K562 (cell line): ENCODE results near the gene RHOC. TPM values are rescaled to one million over a fixed set of nuclear protein-coding genes. Genes with fewer than 3 reads are reported as not detected.

Experiments used
- BRF2 ChIP-seq: IDR thresholded peaks from 3 replicates; pipeline ENCODE4 v1.6.1; 2011; ENCODE audit warnings: borderline replicate concordance, mild to moderate bottlenecking; ENCODE audit not compliant: insufficient read length, insufficient read depth
- EP400 ChIP-seq: fragments of 450-650 bp; IDR thresholded peaks from 2 replicates; pipeline ENCODE4 v1.6.1; 2017; ENCODE audit warnings: antibody characterized with exemption, mild to moderate bottlenecking, moderate library complexity
- ESRRB ChIP-seq: fragments of 250-450 bp; sonication (Bioruptor Pico); IDR thresholded peaks from 2 replicates; pipeline ENCODE4 v1.5.0; 2020; ENCODE audit warnings: mild to moderate bottlenecking, moderate library complexity, borderline replicate concordance
- FUS ChIP-seq: fragments of 200-400 bp; formaldehyde crosslinking; optimal IDR thresholded peaks from 2 replicates; pipeline ENCODE3; 2017; ENCODE audit warnings: low read depth, low read length
- GTF2F1 ChIP-seq: IDR thresholded peaks from 2 replicates; pipeline ENCODE4 v1.6.1; 2011; ENCODE audit warnings: low read depth, low read length, improper control_type of control experiment
- KDM1A ChIP-seq, 2 experiments: fragments of 450-650 bp; IDR thresholded peaks; 2 replicates each; pipeline ENCODE4 v1.6.1; 2016; ENCODE audit warnings: mild to moderate bottlenecking in 2 of 2
- KLF16 ChIP-seq: IDR thresholded peaks from 2 replicates; pipeline ENCODE4 v1.6.1; 2016; ENCODE audit warnings: antibody characterized with exemption
- MCM5 ChIP-seq: fragments of 450-650 bp; IDR thresholded peaks from 2 replicates; pipeline ENCODE4 v1.6.1; 2016; ENCODE audit warnings: low read depth
- MIER1 ChIP-seq: fragments of 450-650 bp; IDR thresholded peaks from 2 replicates; pipeline ENCODE4 v1.6.1; 2016; ENCODE audit warnings: antibody characterized with exemption, mild to moderate bottlenecking, low read depth
- SMAD2 ChIP-seq: fragments of 150-350 bp; IDR thresholded peaks from 2 replicates; pipeline ENCODE4 v1.6.1; 2014; ENCODE audit warnings: low read depth, mild to moderate bottlenecking, low read length
- STAT6 ChIP-seq: sonication (generic); formaldehyde crosslinking; IDR thresholded peaks from 2 replicates; pipeline ENCODE4 v1.8.1; 2023; ENCODE audit warnings: mild to moderate bottlenecking, missing genetic modification reagents
- ZBTB33 ChIP-seq: sonication (generic); formaldehyde crosslinking; IDR thresholded peaks from 2 replicates; pipeline ENCODE4 v1.8.1; 2023; ENCODE audit warnings: mild to moderate bottlenecking, missing genetic modification reagents
- ZNF592 ChIP-seq: fragments of 450-650 bp; IDR thresholded peaks from 2 replicates; pipeline ENCODE4 v1.6.1; 2017; ENCODE audit warnings: antibody characterized with exemption, mild to moderate bottlenecking
- polyA plus RNA-seq, 8 experiments: library from polyadenylated mRNA; depleted of rRNA in 4 of 8; stranded (reverse) in 5 of 8; unstranded in 3 of 8; fragments of >200 nt; fragmentation: Nextera tagmentation in 2 of 8; fragmentation: Illumina TruSeq in 1 of 8; extraction: Ambion mirVana in 2 of 8; extraction: Trizol in 1 of 8; gene quantifications; 2 replicates each; pipeline versions ENCODE4 v1.2.1 to v1.2.3, GENCODE V29; 2011 to 2014; ENCODE audit warnings: inconsistent platforms in 1 of 8, missing spikeins in 1 of 8
- total RNA-seq, 7 experiments: library from RNA; depleted of rRNA in 6 of 7; stranded (reverse); fragments of >200 nt in 6 of 7; fragmentation: Illumina TruSeq in 2 of 7; extraction: Trizol in 2 of 7; gene quantifications; 2 replicates each; pipeline versions ENCODE4 v1.2.1 to v1.2.3, GENCODE V29; 2011 to 2021; ENCODE audit warnings: low replicate concordance in 1 of 7

RHOC gene
- total and polyA plus RNA-seq, 9 of the 15 experiments (the other 6 are each of a cell fraction or from before 2014, with no cell fraction given), result 35.2 to 364 (median 204) TPM

GRCh38 chr1:112718691-112719418 is 11.9 kb upstream of the RHOC start (continued):
- TF ChIP-seq ZNF592 (no peak), MIER1 (no peak), MCM5 (no peak), EP400 (no peak), ZBTB33 (CRISPR knock-in tag) (no peak), SMAD2 (no peak), FUS (no peak), STAT6 (CRISPR knock-in tag) (no peak), BRF2 (no peak), ESRRB (CRISPR knock-in tag) (no peak), KDM1A (IDR thresholded peaks at IDR 0.05) (no peak), KLF16 (peak; percentile 31; the same call in 1 of the 2 replicates), GTF2F1 (no peak)
